Stimulated activated CD4-positive, alpha-beta T cell treated with anti-CD3 and anti-CD28 coated beads, TNF-alpha, amount 100 ng/mL, for 48 hours (primary cell): ENCODE data around the gene PDIA4.
"Not testable (repeated sequence)": the region's sequence is repeated elsewhere in the genome, so short reads cannot be mapped to it uniquely, and the experiment has no call there.

Source experiments
- DNase-seq, 3 donors: peaks; one replicate each; pipeline ENCODE4 v3.0.0-alpha.2; 2020; ENCODE audit warnings: low read depth in 3 of 3

Gene PDIA4

DNA sequence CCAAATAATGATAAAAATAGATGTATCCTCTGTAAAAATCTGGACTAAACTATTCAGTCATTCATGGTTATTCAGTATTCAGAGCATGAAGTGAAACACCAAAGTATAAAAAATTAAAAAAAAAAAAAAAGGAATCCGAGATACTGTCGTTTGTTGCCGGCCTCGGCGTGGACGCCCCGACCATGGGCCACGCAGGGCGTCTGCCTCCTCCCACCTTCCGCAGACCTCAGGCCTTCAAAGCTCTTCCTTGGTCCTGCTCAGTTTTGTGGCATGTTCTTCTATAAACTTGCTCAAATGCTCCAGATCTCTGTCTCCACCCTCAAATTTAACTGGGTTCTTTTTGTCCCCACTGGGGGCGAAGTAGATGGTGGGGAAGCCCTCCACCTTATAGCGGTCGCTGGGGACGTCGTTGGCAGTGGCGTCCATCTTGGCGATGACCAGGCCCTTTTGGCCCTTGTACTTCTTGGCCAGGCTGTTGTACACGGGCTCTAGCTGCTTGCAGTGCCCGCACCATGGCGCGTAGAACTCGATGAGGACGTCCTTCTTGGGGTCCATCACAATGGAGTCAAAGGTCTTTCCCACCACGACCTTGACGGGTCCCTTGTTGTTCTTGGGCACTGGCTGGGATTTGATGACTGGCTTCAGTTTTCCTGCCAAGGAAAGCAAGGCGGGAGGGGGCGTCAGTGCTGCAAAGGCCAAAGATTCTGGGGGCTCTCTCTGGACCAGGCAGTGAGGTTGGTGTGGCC, 24.6 kb downstream of the PDIA4 start:
- DNase-seq: no peak

DNA sequence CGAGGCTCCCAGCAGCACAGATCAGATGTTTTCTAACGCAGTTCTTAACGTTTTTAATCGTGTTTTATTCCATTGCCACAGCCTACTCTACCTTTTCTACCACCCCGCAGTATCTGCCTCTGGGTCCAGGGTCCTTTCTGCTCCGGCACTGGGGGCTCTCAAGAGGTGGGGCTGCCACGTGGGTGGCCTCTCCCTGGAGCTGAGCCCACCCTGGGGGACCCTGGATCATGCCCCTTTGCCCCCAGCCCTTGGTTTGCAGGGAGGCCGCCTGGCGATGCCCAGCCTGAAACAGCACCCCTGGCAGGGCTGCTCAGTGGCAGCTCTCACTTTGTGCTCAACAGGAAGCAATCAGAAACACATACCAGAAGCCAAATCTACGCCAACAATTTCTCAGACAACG, 25.3 kb downstream of the PDIA4 start:
- DNase-seq: no peak

DNA sequence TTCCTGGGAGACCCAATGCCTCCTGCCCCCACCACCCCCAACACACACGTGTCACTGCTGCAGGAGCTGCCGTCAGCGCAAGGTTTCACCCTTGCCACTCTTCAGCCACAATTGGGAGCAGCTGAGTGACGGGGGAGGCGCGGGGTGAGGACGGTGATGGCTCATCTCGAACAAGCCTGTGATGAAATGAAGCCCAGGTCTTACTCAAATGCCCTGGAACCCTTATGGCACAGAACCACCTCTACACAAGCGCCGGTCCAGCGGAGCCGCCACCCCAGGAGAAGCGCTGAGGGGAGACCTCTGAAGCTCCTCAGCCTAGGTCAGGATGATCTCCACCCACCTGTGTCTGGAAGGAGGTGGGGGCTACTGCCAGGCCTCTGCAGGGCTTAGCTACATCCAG, 25.7 kb downstream of the PDIA4 start:
- no peak for DNase-seq

DNA sequence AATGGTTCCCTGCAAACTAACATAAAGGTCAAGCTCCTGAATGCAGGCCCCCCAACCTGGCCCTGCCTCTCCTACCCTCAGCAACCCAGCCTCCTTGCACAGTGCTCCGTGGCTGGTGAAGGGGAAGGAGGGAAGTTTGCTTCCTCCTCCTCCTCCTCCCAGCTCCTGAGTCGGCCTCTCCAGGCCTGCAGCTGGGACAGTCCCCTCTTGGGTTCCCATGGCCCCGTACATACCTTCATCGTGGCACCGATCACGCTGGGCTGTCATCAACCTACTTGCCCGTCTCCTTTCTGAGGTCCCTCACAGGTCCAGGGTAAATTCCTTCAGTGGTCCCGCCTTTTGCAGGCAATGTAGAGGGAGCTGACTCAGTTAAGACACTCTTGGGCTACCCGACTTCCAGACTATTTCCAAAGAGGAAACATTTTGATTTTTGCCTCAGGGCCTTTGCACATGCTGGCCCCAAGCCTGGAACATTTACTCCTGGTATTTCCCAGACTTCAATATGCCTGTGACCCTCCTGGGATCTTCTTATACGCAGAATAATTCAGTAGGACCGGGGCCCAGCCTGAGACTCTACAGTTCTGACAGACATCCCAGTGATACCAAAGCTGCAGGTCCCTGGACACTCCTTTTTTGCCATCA, 26.8 kb downstream of the PDIA4 start:
- DNase-seq: no peak

DNA sequence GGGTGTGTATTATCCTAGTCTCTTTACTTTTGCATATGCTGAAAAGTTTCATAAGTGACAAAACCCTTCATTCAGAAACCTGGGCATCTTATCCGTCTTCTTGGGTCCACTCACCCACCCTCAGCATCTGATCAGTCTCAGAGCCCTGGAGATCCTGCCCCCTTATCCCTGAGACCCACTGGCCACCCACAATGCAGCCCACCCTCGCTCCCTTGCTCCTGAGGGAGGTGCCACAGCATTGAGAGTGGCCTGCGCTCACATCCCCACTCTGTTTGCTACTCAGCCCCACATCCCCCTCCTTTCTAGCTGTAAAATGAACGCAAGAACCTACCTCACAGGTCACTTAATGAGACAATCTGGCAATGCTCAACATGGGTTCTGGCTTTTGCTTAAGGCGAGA, 27.3 kb downstream of the PDIA4 start:
- no peak for DNase-seq

DNA sequence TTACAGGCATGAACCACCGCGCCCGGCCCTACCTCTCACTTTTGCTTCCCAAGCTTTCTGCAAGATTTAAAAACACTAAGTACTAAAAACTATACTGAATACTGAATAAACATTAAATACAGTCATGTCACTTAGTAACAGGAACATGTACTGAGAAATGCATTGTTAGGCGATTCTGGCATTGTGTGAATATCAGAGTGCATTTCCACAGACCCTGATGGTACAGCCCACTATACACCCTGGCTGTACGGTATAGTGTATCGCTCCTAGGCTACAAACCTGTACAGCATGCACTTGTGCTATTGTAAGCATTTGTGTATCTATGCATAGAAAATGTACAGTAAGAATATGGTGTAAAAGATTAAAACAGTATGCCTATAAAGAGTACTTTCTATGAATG, 29.1 kb downstream of the PDIA4 start:
- DNase-seq: no peak

DNA sequence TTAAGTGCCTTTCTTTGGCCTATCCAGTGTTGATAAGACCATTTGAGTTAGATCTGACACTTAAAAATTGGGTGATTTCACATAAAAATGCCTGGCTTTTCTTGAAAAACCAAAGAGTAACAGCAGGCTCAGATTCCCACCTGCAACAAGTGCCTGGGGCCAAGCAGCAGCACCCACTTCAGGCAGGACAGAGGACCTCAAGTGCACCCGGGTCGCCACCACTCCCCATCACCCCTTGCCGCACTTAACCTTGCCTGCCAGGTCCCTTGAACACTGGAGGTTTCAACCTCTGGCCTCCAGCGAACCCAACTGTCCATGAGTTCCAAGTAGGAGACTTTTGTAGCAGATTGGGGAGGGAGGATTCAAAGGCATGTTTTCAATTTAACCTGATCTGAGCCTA, 30.8 kb downstream of the PDIA4 start:
- no peak for DNase-seq

DNA sequence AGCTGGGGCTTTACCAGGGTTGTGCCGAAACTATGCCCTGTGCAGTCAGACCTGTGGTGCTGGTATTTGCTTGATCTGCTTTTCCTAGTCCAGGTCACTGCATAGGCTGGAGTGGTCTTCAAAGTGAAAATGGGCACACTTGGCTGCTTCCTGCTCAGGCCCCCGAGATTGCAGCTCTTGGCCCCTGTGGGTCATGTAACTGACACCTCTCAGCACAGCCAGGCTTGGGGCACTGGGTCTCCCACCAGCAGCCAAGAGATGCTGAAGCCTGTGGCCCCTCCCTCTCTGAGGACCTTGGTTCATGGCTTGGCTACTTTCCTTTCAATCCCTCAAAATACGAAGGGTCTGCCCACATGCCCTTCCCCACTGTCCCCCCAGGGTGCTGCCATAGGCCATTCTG, 33.7 kb downstream of the PDIA4 start:
- no peak for DNase-seq

DNA sequence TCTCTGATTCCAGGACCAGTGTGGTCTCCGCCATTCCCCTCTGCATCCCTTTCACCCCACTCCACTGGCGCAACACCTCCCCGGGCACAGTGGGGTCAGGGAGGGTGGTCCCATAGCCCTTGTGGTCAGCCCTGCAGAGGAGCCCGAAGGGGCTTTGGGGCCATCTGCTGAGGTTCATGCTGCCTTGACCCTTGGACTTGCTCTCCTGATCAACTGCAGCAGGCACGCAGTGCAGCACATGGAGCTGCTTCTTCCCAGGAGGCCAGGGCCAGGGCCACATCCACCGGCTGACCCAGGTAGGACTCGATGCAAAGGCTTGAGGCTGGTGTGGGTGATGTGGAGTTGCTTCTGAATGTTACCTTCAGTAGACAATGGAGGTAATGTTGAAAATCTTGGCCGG, 35.1 kb downstream of the PDIA4 start:
- no peak for DNase-seq

DNA sequence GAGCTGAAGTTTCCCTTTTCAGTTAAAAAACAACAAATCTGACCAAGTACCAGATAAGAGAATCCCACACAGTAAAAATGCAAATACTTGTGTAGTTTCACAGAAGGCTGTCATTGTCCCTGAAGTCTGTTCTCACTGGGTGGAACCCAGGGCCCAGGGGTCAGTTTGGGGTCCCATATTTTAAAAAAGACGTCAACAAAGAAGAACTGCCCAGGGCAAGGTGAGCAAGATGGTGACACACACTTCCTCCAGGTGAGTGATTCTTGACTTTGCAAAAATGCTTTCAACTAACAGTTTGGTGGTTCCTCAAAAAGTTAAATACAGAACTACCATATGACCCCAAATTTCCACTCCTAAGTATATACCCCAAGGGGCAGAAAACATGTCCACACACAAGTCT, 36.8 kb downstream of the PDIA4 start:
- no peak for DNase-seq

DNA sequence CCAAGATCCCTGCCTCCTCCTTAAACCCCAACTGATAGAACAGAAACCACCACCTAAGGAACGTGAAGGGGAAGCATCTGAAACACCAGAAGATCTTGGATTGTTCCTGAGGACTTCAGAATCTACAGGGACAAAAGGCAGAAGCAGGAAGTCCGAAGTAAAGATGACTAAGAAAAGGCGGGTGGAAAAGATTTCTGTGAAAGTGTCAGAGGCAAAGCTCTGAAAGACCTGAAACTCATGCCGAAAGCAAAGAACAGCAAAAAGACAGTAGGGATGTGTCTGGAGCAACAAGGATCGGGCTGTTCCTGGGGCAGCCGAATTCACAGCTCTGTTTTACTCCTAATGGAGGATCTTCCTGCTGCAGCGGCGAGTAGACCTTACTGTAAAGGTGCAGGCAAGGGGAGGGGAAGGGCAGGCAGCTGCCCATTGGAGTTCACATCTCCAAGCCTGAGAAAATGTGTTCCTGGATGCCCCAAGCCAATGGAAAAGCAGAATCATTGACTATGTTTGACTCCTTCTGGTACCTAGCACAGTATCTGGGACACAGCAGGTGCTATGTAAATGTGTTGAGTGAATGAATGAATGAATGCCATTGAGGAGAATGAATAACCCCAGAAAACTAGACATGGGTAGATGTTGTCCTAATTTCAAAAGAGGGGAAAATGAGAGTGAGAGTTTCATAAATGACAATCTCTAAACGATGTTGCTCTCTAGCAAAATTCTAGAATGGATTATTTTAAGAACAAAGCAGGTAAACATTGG, 40.4 kb downstream of the PDIA4 start:
- DNase-seq: no peak

DNA sequence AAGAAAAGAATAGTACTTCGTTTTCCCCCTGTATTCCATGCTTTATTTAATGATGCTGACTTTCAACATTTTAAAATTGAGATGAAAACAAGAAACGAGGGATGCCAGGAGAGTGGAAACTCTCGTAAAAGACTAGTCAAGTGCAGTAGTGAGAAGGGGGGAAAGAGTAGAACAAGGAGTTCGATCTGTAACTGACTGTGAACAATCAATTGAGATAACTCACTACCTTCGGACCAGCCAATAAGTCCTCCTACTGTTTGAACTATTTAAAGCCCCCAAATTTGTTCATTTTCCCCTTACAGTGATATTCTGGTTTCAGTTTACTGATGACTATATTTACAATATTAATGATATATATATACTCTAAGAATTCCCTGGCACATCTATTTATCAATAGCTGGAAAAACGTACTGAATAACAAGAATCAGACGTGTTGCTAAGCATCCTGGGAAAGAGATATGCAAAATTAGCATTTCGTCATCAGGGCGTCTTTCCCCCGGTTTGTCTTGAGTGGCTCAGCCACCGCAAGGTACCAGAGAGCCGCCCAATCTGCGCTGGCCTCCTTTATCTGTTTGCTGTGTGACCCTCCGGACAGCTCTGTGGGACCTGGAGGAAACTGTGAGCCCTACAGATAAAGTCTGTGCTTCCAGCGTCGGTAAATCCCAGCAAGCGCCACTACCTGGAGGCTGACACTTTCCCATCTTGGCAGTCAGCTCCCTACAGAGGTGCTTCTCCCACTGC, 41.1 kb downstream of the PDIA4 start:
- peak; percentile 43 to 69 (median 66) for DNase-seq

DNA sequence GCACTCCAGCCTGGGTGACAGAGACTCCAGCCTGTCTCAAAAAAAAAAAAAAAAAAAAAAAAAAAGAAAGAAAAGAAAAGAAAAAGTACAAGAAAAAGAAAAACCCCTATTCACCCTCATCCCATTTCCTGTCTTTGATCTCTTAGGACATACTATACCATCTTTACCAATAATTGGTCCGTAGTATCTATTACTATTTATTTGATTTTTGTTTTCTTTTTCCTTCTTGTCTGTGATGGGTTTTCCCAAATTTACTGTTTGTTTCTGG, 41.6 kb downstream of the PDIA4 start:
- no peak for DNase-seq

DNA sequence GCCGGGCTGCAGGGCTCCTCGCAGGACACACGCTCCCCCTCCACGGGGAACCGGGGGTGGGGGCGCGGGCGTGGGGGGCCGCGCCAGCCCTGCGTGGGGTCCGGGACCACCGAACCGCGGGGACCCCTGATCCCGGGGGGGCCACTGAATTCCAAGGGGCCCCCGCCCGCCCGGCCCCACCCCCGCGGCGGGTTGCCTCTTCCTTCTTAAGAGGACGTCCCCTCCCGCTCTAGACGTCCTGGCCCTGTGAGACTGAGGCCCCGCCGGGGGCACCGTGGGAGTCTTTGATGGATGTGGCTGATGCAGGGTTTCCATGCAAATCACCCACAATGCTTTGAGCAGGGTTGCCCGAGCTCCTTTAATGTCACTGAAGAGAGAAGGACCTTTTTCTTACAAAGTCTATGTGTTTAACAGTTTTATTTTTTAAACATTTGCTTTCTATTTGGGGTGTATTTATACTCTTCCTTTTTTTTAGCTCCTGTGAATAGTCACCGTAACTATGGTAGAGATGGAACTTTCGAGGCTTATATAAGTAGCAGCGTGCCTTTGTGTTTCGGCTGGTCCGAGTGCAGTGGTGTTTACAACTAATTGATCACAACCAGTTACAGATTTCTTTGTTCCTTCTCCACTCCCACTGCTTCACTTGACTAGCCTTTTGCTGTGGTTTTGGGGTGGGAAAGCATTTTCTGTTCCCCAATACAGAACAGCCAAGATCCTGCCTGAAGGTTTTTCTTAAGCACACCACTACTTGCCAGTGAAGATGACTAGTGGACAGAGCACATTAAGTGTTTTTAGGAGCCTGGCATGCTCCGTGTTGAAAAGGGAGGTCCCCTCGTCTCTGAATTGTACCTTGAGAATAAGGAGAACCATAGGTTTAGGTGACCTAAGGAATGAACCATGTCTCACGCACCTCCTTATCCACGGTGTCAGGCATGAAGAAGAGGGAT, 44.8 kb downstream of the PDIA4 start:
- peak; percentile 75 to 86 (median 79) for DNase-seq

DNA sequence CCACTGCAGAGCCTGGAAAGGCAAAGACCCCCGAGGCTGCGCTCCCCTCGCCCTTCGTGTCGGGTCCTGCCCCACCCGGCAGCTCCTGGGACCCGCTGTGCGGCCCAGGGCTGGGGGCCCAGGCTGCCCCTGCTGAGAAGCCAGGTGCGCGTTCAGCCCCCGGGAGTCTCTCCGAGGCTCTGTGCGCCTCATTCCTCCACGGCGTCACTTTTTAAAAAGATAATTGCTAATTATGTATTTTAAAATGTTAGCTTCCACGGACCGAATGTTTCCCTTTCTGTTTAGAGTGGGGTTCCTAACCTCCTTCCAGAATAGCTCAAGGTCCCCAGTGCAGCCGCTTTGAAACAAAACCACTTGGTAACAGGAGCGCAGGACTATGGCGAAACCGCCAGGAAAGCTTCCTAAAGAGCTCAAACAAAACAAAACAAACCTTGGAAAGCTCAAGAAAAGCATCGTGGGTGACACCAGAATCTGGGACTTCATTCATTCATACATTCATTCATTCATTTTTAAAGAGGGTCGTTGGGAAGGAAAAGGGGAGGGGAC, 45.6 kb downstream of the PDIA4 start:
- DNase-seq: no peak

DNA sequence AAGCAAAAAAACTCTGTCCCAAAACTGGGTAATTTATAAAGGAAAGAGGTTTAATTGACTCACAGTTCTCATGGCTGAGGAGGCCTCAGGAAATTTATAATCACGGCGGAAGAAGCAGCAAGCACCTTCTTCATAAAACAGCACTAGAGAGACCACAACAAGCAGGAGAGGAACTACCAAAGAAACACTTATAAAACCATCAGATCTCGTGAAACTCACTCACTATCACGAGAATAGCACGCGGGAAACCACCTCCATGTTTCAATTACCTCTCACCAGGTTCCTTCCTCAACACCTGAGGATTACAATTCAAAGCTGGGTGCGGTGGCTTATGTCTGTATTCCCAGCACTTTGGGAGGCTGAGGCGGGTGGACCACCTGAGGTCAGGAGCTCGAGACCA, 48.5 kb downstream of the PDIA4 start:
- DNase-seq: no peak

DNA sequence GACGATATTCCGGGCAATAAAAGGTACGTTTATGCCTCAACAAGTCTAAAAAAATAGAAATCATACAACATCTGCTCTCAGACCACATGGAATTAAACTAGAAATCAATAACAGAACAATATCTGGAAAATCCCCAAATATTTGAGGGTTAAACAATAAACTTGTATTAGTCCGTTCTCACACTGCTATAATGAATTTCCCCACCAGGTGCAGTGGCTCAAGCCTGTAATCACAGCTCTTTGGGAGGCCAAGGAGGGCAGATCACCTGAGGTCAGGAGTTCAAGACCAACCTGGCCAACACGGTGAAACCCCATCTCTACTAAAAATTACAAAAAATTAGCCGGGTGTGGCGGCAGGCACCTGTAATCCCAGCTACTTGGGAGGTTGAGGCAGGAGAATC, 49.2 kb downstream of the PDIA4 start:
- DNase-seq: not testable (repeated sequence)

DNA sequence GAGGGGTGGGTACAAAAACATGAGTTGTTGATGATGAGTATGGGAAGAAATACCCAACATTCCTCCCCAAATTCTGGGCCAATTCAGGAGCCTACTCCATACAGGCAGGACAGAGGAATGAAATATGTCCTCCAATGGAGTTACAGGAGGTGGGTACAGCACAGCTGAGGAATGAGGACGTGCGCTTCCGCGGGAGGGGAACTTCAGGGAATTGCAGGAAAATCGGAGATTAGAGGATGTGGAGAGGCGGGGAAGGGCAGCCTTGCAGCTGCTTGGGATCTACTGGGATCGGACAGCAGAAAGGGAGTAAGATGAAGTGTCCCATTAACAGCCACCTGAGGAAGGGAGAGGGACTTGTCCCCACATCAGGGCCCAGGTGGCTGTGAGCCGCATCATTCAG, 50.2 kb downstream of the PDIA4 start:
- DNase-seq: no peak

DNA sequence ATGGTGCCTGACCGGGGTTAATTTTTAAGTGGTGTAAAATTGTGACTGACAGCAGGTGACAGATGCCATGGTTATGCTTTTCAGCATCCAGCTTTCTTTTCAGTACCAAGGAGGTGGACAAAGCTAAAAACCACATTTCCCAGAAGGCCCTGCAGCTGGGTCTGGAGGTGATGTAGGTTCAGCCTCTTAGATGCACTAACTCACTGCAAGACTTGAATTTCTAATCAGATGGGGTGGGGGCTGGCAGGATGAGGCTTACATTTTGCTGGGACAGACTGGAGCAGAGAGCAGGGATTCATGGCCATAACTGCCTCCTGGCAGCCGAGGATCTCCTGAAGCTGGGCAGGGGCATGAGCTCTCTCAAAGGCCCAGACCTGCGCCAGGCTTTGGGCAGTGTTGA, 52.4 kb downstream of the PDIA4 start:
- no peak for DNase-seq

DNA sequence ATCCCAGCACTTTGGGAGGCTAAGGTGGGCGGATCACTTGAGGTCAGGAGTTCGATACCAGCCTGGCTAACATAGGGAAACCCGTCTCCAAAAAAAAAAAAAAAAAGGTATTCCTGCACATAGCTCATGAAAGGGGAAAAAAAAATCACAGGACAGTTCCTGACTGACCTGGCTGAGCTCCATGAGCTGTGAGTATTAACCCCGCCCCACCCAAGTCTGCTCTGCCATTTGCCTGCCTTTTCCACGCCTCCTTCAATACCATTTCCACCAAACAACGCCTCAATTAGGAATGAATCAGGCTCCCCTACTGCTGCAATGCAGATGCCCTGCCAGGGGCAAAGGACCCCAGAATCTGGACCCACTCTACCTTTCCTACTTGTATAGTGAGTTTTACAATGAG, 55.0 kb downstream of the PDIA4 start:
- no peak for DNase-seq

DNA sequence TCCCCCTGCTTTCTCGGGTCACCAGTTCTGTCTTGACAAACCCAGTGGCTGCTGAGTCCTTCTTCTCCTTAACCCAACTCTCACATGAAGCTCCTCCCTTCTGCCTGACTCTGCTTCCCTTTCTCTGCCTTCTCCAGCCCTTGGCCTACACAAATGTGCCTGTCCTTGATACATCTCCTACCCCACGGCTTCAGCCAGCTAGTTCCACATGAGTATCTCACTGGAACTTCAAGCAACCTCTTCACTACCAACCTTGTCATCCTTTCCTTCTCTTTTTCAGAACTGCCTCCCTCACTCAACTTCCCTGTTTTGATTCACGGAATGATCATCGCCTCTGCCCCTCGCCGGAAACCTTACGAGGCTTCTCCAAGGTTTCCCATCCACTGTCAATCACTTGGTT, 55.9 kb downstream of the PDIA4 start:
- no peak for DNase-seq
